IMR-90 (cell line): Measurements from ENCODE around the gene LRRC34.

Source experiments
- BHLHE40 ChIP-seq: fragments of 150-350 bp; IDR thresholded peaks from 2 replicates; pipeline ENCODE4 v1.6.1; 2016; ENCODE audit warnings: mild to moderate bottlenecking, low read depth, low read length
- CEBPB ChIP-seq: IDR thresholded peaks from 2 replicates; pipeline ENCODE4 v1.6.1; 2012; ENCODE audit warnings: low read depth, low read length, improper control_type of control experiment
- ELK1 ChIP-seq: fragments of 150-350 bp; IDR thresholded peaks from 2 replicates; pipeline ENCODE4 v1.6.1; 2016; ENCODE audit warnings: low read depth, mild to moderate bottlenecking, low read length, moderate library complexity, borderline replicate concordance
- FOS ChIP-seq: fragments of 150-350 bp; IDR thresholded peaks from 2 replicates; pipeline ENCODE4 v1.6.1; 2016; ENCODE audit warnings: low read depth, low read length
- MAZ ChIP-seq: IDR thresholded peaks from 2 replicates; pipeline ENCODE4 v1.6.1; 2012; ENCODE audit warnings: low read depth, mild to moderate bottlenecking, low read length, improper control_type of control experiment, moderate library complexity, borderline replicate concordance
- MXI1 ChIP-seq: IDR thresholded peaks from 2 replicates; pipeline ENCODE4 v1.6.1; 2012; ENCODE audit warnings: low read depth, mild to moderate bottlenecking, low read length, moderate library complexity, borderline replicate concordance
- POLR2A ChIP-seq: IDR thresholded peaks from 2 replicates; pipeline ENCODE4 v1.6.1; 2012; ENCODE audit warnings: mild to moderate bottlenecking, low read depth, low read length
- RAD21 ChIP-seq: IDR thresholded peaks from 2 replicates; pipeline ENCODE4 v1.6.1; 2012; ENCODE audit warnings: low read length, improper control_type of control experiment
- RCOR1 ChIP-seq: IDR thresholded peaks from 2 replicates; pipeline ENCODE4 v1.6.1; 2012; ENCODE audit warnings: mild to moderate bottlenecking, low read length, improper control_type of control experiment; ENCODE audit not compliant: insufficient replicate concordance
- RFX5 ChIP-seq: IDR thresholded peaks from 2 replicates; pipeline ENCODE4 v1.8.0; 2012; ENCODE audit warnings: low read depth, mild to moderate bottlenecking, low read length, moderate library complexity
- SMC3 ChIP-seq: fragments of 150-350 bp; IDR thresholded peaks from 2 replicates; pipeline ENCODE4 v1.6.1; 2016; ENCODE audit warnings: low read depth, mild to moderate bottlenecking, antibody characterized with exemption, low read length, moderate library complexity
- TF ChIP-seq, protein P1 (sequence below): conservative IDR thresholded peaks from 2 replicates; pipeline ENCODE4 v1.5.1; 2012; ENCODE audit warnings: mild to moderate bottlenecking, low read depth, low read length, improper control_type of control experiment
- TF ChIP-seq, protein P2 (sequence below): fragments of 150-350 bp; IDR thresholded peaks from 2 replicates; pipeline ENCODE4 v1.6.1; 2017; ENCODE audit warnings: mild to moderate bottlenecking, antibody characterized with exemption, low read length, low read depth

DNA sequence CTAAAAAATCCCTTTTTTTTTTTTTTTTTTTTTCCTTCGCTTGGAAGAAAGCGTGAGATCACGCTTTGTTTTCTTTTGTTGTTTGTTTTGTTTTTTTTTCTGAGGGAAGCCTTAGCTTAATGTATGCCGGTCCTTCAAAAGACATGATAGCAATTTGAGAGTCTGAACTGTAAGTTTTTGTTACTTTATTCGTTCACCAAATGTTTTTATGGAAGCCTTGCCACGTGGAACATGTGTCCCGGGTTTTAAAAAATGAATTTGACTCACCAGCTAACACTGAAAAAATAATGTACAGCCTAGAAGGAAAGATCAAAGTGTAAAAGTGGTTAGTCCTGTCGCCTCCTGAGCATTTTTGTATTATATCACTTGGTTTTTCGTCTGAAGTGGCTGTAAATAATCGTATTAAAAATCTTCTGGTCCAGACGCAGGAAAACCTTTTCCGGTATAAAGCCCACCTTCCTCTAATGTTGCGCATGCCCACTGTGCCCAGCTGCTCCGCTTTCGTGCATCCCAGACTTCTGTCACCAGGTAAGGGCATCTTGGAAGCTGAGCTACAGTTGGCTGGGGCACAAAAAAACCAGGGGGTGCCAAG, 40.3 kb downstream of the LRRC34 start:
- TF ChIP-seq, protein P1, sequence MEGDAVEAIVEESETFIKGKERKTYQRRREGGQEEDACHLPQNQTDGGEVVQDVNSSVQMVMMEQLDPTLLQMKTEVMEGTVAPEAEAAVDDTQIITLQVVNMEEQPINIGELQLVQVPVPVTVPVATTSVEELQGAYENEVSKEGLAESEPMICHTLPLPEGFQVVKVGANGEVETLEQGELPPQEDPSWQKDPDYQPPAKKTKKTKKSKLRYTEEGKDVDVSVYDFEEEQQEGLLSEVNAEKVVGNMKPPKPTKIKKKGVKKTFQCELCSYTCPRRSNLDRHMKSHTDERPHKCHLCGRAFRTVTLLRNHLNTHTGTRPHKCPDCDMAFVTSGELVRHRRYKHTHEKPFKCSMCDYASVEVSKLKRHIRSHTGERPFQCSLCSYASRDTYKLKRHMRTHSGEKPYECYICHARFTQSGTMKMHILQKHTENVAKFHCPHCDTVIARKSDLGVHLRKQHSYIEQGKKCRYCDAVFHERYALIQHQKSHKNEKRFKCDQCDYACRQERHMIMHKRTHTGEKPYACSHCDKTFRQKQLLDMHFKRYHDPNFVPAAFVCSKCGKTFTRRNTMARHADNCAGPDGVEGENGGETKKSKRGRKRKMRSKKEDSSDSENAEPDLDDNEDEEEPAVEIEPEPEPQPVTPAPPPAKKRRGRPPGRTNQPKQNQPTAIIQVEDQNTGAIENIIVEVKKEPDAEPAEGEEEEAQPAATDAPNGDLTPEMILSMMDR: no peak
- TF ChIP-seq POLR2A (no peak), CEBPB (no peak), RCOR1 (no peak), ELK1 (no peak), RFX5 (no peak), SMC3 (no peak), MAZ (no peak), BHLHE40 (no peak; the same call in 1 of the 2 replicates), FOS (no peak), MXI1 (peak; percentile 82; the same call in 1 of the 2 replicates), RAD21 (no peak)
- TF ChIP-seq, protein P2, sequence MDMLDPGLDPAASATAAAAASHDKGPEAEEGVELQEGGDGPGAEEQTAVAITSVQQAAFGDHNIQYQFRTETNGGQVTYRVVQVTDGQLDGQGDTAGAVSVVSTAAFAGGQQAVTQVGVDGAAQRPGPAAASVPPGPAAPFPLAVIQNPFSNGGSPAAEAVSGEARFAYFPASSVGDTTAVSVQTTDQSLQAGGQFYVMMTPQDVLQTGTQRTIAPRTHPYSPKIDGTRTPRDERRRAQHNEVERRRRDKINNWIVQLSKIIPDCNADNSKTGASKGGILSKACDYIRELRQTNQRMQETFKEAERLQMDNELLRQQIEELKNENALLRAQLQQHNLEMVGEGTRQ: 0 out of 2 replicates have a peak, but pooled peaks have one; percentile 23
